GM18502 (cell line): ENCODE data around the gene POLR1A.

ENCODE experiments used
- ATAC-seq: cut with Tn5 transposase; IDR thresholded peaks from one replicate; pipeline ENCODE4 v1.9.1; 2021; ENCODE audit warnings: mild to moderate bottlenecking; ENCODE audit not compliant: unreplicated experiment, poor library complexity

The POLR1A gene

DNA sequence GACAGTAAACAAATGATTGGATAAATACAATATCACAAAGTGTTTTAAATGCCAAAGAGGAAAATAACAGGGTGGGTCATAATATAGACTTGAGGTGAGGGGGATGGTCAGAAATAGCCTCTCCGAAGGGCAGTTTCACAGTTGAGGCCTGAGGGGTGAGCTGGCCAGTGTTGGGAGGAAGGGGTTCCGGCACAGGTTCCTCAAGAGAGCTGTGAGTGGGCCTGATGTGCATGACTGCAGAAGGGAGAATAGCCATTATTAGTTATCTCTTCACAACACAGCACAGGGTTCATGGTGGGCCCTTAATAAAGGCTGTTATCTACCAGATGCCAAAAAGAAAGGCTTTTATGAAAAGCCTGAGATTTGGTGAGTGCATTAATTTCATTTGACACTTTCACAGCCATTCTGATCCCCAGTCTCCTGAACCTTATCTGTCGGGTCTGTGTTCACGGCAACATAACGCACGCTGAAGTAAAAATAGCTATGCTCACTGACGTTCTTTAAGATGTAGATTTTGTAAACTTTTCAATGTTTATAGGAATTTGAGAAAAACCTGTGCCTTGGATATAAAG is 39.6 kb downstream of the POLR1A start:
- no peak for ATAC-seq

DNA sequence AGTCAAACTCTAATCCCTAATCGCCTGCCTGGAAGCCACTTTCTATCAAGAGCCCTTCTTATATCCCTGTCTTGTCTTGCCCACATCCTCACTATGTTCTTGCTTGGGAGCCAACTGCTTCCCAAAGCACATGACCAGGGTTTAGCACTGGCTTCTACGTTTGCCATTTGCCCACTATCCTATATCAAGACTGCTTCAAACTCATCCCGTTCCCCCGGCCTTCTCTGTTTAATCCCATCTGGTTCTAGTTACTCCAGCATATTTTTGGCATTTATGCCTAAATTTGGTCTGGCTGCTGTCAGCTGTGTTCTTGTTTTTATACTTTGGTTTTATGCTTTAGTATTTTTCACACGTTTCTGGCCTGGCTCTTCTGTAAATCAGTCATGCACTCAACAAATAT is 40.2 kb downstream of the POLR1A start:
- ATAC-seq = no peak

DNA sequence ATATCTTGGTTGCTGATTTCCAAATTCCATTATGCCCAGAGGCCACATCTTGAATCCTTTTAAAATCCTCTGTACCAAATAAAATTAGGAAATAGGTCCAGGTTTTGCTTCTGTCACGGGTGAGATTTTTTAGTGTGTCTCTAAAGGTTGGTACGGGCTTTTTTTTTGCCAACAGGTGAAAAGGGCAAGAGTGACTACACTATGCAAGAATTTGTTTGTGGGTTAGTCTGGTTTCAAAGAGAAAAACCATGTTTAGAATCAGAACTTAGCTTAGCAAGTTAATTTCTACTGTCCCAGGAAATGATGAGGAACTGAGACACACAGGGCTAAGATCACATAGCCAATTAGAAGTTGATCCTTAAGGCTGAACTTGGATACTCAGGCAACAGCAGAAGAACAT is 41.7 kb downstream of the POLR1A start:
- ATAC-seq = no peak

- ATAC-seq = no peak
Measured at GRCh38 chr2:86062043-86062442, 43.6 kb downstream of the POLR1A start.

DNA sequence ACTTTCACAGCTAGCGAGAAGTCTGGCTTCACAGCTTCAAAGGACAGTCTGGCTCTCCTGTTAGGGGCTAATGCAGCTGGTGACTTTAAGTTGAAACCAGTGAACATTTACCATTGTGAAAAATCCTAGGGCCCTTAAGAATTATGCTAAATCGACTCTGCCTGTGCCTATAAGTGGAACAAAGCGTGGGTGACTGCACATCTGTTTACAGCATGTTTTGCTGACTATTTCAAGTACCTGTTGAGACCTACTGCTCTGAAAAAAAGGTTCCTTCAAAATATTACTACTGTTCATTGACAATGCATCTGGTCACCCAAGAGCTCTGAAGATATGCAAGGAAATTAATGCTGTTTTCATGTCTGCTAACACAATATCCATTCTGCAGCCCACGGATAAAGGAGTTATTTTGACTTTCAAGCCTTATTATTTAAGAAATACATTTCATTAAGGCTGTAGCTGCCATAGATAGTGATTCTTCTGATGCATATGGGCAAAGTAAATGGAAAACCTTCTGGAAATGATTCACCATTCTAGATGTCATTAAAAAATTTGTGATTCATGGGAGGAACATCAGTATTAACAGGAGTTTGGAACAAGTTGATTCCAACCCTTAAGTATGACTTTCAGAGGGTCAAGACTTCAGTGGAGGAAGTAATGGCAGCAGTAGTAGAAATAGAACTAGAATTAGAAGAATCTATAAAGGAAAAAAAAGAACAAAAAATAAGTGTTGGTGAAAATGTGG is 48.9 kb downstream of the POLR1A start:
- ATAC-seq = no peak

DNA sequence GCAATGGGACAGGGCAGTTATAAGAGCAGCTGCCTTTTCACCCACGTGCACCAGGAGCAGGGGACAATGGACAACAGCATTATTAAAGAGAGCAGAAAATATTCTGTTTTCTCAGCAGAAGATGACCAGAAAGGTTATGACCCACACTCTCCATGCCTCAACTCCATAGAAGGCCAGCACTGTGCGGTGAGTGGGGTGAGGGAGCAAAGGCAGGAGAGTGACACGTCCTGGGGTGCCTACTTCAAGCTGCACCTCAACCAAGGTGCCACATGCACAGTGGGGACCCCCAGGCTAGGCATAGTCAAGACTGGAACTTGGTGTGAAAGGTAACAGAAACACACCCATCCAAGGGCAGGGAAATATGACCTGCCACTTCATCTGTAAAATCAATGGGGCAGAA is 50.4 kb downstream of the POLR1A start:
- no peak for ATAC-seq

DNA sequence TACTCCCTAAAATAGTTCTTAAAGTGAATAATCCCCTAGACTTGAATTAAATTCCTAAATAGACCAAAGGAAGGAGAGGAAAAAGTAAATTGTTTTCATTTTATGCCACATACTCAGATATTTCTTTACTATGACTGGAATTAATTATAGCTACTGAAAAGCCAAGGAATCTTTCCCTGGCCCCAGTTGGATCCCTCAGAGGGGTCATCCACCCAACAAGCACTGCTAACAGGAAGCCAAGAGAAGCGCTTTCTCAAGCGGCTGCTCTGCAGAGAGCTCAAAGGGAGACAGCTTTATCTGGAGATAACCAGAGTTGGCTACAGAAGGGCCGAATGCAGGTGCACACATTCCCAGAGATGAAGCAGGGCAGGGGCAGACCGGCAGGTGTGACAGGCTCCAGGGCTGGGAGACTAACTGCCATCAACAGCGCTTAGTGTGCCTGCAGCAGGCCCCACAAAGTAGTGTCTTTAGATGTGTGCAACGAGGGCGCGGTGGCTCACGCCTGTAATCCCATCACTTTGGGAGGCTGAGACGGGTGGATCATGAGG is 51.1 kb downstream of the POLR1A start:
- no peak for ATAC-seq

- no peak for ATAC-seq
Measured at GRCh38 chr2:86053166-86053565, 52.5 kb downstream of the POLR1A start.

DNA sequence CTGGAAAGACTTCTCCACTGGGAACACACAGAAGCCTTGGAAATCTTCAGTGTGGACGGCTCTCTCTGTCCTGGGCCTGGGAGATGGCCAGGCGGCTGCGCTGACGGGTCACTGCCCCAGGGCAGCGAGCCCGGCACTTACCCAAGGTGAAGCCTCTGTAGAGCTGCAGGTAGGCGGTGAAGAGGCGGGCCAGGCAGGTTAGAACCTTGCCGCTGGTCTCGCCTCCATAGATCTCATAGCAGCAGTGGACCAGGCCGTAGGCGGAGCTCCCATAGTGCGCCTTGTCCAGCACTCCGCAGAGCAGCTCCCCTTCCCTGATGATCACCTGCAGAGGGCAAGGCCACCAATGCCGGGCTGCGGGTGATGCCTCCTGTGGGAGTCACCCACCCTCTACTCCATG is 53.0 kb downstream of the POLR1A start:
- no peak for ATAC-seq

- no peak for ATAC-seq
Measured at GRCh38 chr2:86052265-86052664, 53.4 kb downstream of the POLR1A start.

GRCh38 chr2:86050301-86050700 is 55.4 kb downstream of the POLR1A start:
- ATAC-seq = no peak

GRCh38 chr2:86049529-86049928 is 56.2 kb downstream of the POLR1A start:
- ATAC-seq = no peak

GRCh38 chr2:86048888-86049287 is 56.8 kb downstream of the POLR1A start:
- no peak for ATAC-seq

DNA sequence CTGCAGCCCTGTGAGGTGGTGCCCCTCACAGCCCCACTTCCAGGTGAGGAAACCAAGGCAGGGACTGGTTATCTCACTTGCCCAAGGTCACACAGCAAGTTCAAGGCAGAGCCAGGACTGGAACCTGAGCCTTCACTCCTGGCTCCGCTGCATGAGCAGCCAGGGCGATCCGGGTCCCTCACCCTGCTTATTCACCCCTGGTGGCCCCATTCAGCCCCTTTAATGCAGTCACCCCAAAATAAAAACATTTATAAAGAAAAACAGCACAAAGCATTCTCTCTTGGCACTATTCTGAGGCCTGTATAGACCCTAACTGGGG is 57.3 kb downstream of the POLR1A start:
- no peak for ATAC-seq

- ATAC-seq = no peak
Measured at GRCh38 chr2:86047575-86048382, 57.9 kb downstream of the POLR1A start.

- ATAC-seq = no peak
Measured at GRCh38 chr2:86045541-86045940, 60.1 kb downstream of the POLR1A start.

DNA sequence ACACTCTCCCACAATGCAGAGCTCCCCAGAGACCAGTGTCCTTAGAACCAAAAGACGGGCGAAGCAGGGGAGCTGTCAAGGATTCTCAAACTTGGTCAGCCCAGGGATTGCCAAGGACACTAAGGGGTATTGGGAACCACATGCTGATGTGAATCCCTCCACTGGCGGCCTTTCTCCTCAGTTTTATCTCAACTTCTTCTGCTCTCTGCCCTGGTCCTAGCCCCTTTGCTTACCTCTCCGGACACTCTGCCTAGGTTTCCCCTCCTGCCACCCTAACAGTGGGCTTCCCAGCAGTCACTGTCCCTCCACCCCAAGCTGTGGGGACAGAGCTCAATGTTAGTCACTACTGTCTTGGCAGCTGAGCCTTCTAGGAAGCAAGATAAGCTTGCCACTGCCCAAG is 61.1 kb downstream of the POLR1A start:
- no peak for ATAC-seq

- ATAC-seq = no peak
Measured at GRCh38 chr2:86044045-86044444, 61.6 kb downstream of the POLR1A start.

GRCh38 chr2:86042256-86043168 is 63.2 kb downstream of the POLR1A start:
- no peak for ATAC-seq

DNA sequence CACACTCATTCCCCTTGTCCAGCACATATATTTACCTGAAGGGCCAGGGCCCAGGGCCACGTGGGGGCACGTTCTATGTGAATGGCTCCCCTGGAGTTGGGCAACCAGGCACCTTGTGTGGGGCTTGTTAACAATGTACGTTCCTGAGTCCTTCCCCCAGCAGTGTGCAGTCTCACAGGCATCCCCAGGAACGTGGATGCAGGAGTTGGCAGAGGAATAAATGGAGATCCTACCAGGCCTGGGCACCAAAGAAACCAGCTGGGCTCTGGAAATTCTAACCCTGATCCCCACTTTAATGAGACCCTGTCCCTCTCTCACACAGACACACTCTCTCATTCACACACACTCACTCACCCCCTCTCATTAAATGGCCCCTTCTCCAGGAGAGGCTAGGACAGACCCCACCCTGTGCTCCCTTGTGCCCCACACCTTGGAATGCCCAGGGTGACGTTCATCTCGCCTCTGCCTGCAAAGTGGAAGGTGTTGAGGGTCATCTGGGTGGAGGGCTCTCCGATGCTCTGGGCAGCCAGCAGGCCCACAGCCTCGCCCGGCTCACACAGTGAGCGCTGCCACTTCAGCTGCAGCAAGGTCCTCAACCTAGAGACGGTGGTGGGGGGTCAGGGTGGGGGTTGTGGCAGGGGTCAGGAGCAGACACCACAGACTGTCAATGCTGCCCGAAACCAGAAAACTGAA is 65.6 kb downstream of the POLR1A start:
- no peak for ATAC-seq
